Sigmoid colon (tissue), 7 donors: ENCODE measurements around the gene GRID1. TPM values are rescaled to one million over a fixed set of nuclear protein-coding genes. Genes with fewer than 3 reads are reported as not detected.

Experiments
- DNase-seq: peaks from one replicate; pipeline ENCODE4 v3.0.0-alpha.2; 2019
- H3K27ac ChIP-seq, 4 donors: fragments of 200-600 bp; sonication (generic); one replicate each; pipeline ENCODE4 v1.5.1; 2016 to 2019; ENCODE audit warnings: mild to moderate bottlenecking in 1 of 4
- H3K27me3 ChIP-seq, 3 donors: fragments of 200-600 bp; sonication (generic); one replicate each; pipeline ENCODE4 v1.5.1; 2019; ENCODE audit warnings: mild to moderate bottlenecking in 1 of 3
- H3K36me3 ChIP-seq, 4 donors: fragments of 200-600 bp; sonication (generic); one replicate each; pipeline ENCODE4 v1.5.1; 2016 to 2019
- H3K4me1 ChIP-seq, 4 donors: fragments of 200-600 bp; sonication (generic); one replicate each; pipeline ENCODE4 v1.5.1; 2017 to 2019
- H3K4me3 ChIP-seq, 4 donors: fragments of 200-600 bp; sonication (generic); one replicate each; pipeline ENCODE4 v1.5.1; 2017 to 2019; ENCODE audit warnings: mild to moderate bottlenecking in 2 of 4, moderate library complexity in 1 of 4
- H3K9me3 ChIP-seq, 4 donors: fragments of 200-600 bp in 3 of 4; sonication (generic) in 3 of 4; one replicate each; pipeline versions ENCODE4 v1.5.1 to v1.6.1; 2013 to 2019
- EP300 ChIP-seq, 4 donors: sonication (generic); formaldehyde crosslinking; IDR thresholded peaks; one replicate each; pipeline ENCODE4 v1.6.1; 2017; ENCODE audit warnings: antibody characterized with exemption in 4 of 4
- POLR2A ChIP-seq, 2 donors: fragments of 450-650 bp; IDR thresholded peaks; one replicate each; pipeline ENCODE4 v1.6.1; 2016; ENCODE audit warnings: antibody characterized with exemption in 2 of 2, mild to moderate bottlenecking in 2 of 2, moderate library complexity in 2 of 2
- POLR2AphosphoS5 ChIP-seq, 4 donors: sonication (generic); formaldehyde crosslinking; IDR thresholded peaks; one replicate each; pipeline ENCODE4 v1.6.1; 2017; ENCODE audit warnings: antibody characterized with exemption in 4 of 4
- WGBS, 2 donors: extraction: QIAGEN DNeasy Blood & Tissue Kit; methylation state at CpG; one replicate each; pipeline ENCODE4 v1.1.7; 2013; 5-methylcytosine and 5-hydroxymethylcytosine counted together
- intact Hi-C: fragments of 100-400 bp; cut with DNase I; formaldehyde crosslinking; loops from one replicate; pipeline ENCODE4 v1.15.1; 2023
- polyA plus RNA-seq, 3 donors: library from polyadenylated mRNA; stranded (reverse); fragments of 200-250 nt; gene quantifications; one replicate each; pipeline ENCODE4 v1.2.3, GENCODE V29; 2013
- total RNA-seq, 4 donors: library from RNA; depleted of rRNA; stranded (reverse); fragments of >200 nt; gene quantifications; one replicate each; pipeline ENCODE4 v1.1.0, GENCODE V29; 2016
- TF ChIP-seq, protein P1 (sequence below), 4 experiments: fragments of 450-650 bp in 3 of 4; fragments of 200-600 bp in 1 of 4; IDR thresholded peaks; one replicate each; pipeline ENCODE4 v1.5.1; 2016 to 2019; ENCODE audit warnings: antibody characterized with exemption in 4 of 4, mild to moderate bottlenecking in 3 of 4, moderate library complexity in 2 of 4
- donor health status: healthy with polysubstance abuse.
- donor health status: Bipolar disorder and iron deficiency.
- donor health status: healthy.

Gene GRID1
- total and polyA plus RNA-seq, 7 donors, result 0.66 to 4.7 (median 1.1) TPM; not detected in 2

GRCh38 chr10:86200269-86200668 is 166.3 kb downstream of the GRID1 start:
- no peaks in the 10 kb centered on the region for H3K9me3 ChIP-seq
- WGBS, 2 donors, result 87 to 93% methylated on average over 1 of the region's 1 CpG
- TF ChIP-seq POLR2A (IDR thresholded peaks at IDR 0.05), result no peak
- TF ChIP-seq EP300 (IDR thresholded peaks at IDR 0.05), result no peak
- no peak for TF ChIP-seq POLR2AphosphoS5 (IDR thresholded peaks at IDR 0.05)
- TF ChIP-seq, protein P1, sequence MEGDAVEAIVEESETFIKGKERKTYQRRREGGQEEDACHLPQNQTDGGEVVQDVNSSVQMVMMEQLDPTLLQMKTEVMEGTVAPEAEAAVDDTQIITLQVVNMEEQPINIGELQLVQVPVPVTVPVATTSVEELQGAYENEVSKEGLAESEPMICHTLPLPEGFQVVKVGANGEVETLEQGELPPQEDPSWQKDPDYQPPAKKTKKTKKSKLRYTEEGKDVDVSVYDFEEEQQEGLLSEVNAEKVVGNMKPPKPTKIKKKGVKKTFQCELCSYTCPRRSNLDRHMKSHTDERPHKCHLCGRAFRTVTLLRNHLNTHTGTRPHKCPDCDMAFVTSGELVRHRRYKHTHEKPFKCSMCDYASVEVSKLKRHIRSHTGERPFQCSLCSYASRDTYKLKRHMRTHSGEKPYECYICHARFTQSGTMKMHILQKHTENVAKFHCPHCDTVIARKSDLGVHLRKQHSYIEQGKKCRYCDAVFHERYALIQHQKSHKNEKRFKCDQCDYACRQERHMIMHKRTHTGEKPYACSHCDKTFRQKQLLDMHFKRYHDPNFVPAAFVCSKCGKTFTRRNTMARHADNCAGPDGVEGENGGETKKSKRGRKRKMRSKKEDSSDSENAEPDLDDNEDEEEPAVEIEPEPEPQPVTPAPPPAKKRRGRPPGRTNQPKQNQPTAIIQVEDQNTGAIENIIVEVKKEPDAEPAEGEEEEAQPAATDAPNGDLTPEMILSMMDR (IDR thresholded peaks at IDR 0.05), result no peak
- no peaks in the 10 kb centered on the region for H3K27me3 ChIP-seq
- no peaks in the 10 kb centered on the region for H3K4me1 ChIP-seq
- intact Hi-C loops, result no loop called here
- no peak overlapping the region for H3K4me3 ChIP-seq
- no peaks in the 10 kb centered on the region for H3K36me3 ChIP-seq
- peak; percentile 20 for DNase-seq
- H3K27ac ChIP-seq, result no peak overlapping the region

DNA sequence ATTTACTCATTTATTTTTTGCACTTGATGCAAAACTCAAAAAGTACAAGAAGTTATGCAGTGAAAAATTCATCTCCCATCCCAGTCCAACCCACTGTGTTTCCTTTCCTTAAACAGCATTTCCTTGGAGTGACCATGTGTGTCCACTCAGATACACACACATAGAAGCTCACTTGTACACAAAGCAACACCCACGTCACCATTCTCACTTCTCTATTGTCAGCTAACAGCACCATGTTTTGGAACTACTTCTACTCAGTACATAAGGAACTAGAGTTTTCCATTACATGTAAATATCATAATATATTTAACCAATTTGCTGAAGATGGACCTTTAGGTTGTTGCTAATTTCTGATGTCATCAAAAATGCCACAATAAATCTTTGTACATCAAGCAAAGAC is 167.6 kb downstream of the GRID1 start:
- H3K36me3 ChIP-seq, result no peaks in the 10 kb centered on the region
- H3K27ac ChIP-seq, result no peak overlapping the region
- intact Hi-C loops, result no loop called here
- no peaks in the 10 kb centered on the region for H3K9me3 ChIP-seq
- no peak for DNase-seq
- no peaks in the 10 kb centered on the region for H3K4me1 ChIP-seq
- WGBS, 2 donors, result 38 to 53% methylated on average over 1 of the region's 1 CpG
- H3K27me3 ChIP-seq, result no peaks in the 10 kb centered on the region
- H3K4me3 ChIP-seq, result no peak overlapping the region
- TF ChIP-seq POLR2AphosphoS5 (IDR thresholded peaks at IDR 0.05) (no peak), POLR2A (IDR thresholded peaks at IDR 0.05) (no peak), EP300 (IDR thresholded peaks at IDR 0.05) (no peak)
- TF ChIP-seq, protein P1 (IDR thresholded peaks at IDR 0.05), result no peak

DNA sequence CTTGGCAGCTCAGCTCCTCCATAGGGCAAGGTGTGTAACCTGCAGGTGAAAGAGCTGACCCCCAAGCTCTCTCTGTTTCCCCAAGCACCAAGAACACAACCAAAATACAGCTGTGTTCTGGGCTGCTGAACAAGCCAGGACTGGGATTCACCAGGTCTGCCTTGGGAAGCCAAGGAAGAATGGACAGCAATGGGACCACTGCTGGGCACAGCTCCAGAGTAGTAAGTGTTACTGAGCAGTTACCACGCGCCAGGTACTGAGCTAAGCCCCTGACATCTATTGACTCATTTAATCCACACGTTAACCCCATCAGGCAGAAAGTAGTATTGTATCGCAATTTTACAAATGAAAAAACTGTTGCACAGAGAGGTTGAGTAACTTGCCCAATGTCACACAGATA is 168.3 kb downstream of the GRID1 start:
- 90 to 91% methylated on average over 4 of the region's 4 CpGs for WGBS, 2 donors
- peak; percentile 36 for DNase-seq
- no peak for TF ChIP-seq EP300 (IDR thresholded peaks at IDR 0.05)
- TF ChIP-seq, protein P1 (IDR thresholded peaks at IDR 0.05), result no peak
- no peak for TF ChIP-seq POLR2AphosphoS5 (IDR thresholded peaks at IDR 0.05)
- TF ChIP-seq POLR2A (IDR thresholded peaks at IDR 0.05), result no peak
- H3K4me1 ChIP-seq, result no peaks in the 10 kb centered on the region
- intact Hi-C loops, result no loop called here
- no peaks in the 10 kb centered on the region for H3K36me3 ChIP-seq
- H3K9me3 ChIP-seq, result no peaks in the 10 kb centered on the region
- no peaks in the 10 kb centered on the region for H3K27me3 ChIP-seq
- H3K4me3 ChIP-seq, result no peak overlapping the region
- no peak overlapping the region for H3K27ac ChIP-seq

GRCh38 chr10:86197166-86197790 is 169.3 kb downstream of the GRID1 start:
- no peak for TF ChIP-seq EP300 (IDR thresholded peaks at IDR 0.05)
- TF ChIP-seq, protein P1 (IDR thresholded peaks at IDR 0.05), result no peak
- no peak for TF ChIP-seq POLR2AphosphoS5 (IDR thresholded peaks at IDR 0.05)
- TF ChIP-seq POLR2A (IDR thresholded peaks at IDR 0.05), result no peak
- Histone ChIP-seq H3K36me3 (no peaks in the 10 kb centered on the region), H3K9me3 (no peaks in the 10 kb centered on the region), H3K27ac (no peak overlapping the region), H3K4me3 (no peak overlapping the region), H3K27me3 (no peaks in the 10 kb centered on the region), H3K4me1 (no peaks in the 10 kb centered on the region)
- intact Hi-C loops, result no loop called here
- WGBS, 2 donors, result 73% methylated on average over 15 of the region's 15 CpGs
- peak; percentile 11 for DNase-seq
